HCT116 (cell line): Measurements from ENCODE around the gene RIMBP2. TPM values are rescaled to one million over a fixed set of nuclear protein-coding genes. Genes with fewer than 3 reads are reported as not detected.
"Not testable (repeated sequence)": the region's sequence is repeated elsewhere in the genome, so short reads cannot be mapped to it uniquely, and the experiment has no call there.

Experiments
- ATAC-seq: fragments of 200-7000 bp; cut with Tn5 transposase; 2 replicates; pipeline ENCODE4 v1.9.1; 2020; ENCODE audit warnings: mild to moderate bottlenecking, moderate library complexity
- BruUV-seq: library from RNA; stranded (reverse); fragments of 400-500 nt; replicated peaks from 2 replicates; lab custom pipeline; 2021; lab: Mats Ljungman, UMichigan
- CTCF ChIA-PET: fragments of 300-600 bp; sonication (Branson Sonifier 250); formaldehyde crosslinking; loops from one replicate; lab custom pipeline; 2021; ENCODE audit warnings: antibody characterized with exemption; lab: Charles Lee
- POLR2A ChIA-PET: fragments of 300-600, 350-600 bp; sonication (Branson Sonifier 250); formaldehyde crosslinking; loops from one replicate; lab custom pipeline; 2021; ENCODE audit warnings: antibody characterized with exemption; lab: Charles Lee
- RAD21 ChIA-PET, 2 experiments: fragments of 300-600 bp; sonication (Branson Sonifier 250); formaldehyde crosslinking; loops; one replicate each; lab custom pipeline; 2023; ENCODE audit warnings: low total read pairs in 2 of 2; ENCODE audit not compliant: uncharacterized antibody in 2 of 2, unreplicated experiment in 2 of 2, low non-redundant PET in 1 of 2; lab: Charles Lee
- DNase-seq: peaks from one replicate; pipeline ENCODE4 v3.0.0-alpha.2; 2010; ENCODE audit warnings: low read depth, low spot score
- H2AFZ ChIP-seq: fragments of 200-600 bp; shearing (Covaris generic), sonication (generic); 2 replicates; pipeline ENCODE4 v1.6.1; 2017; ENCODE audit warnings: low read depth, mixed run types, mixed read lengths, antibody characterized with exemption, low read length; ENCODE audit not compliant: poor library complexity, severe bottlenecking
- H3K27ac ChIP-seq: 2 replicates; pipeline ENCODE4 v1.5.1; 2012; ENCODE audit warnings: low read depth, low read length
- H3K27me3 ChIP-seq: fragments of 200-600 bp; sonication (generic); 2 replicates; pipeline ENCODE4 v1.6.1; 2016; ENCODE audit warnings: mixed run types, low read length, mixed read lengths; ENCODE audit not compliant: insufficient read depth
- H3K36me3 ChIP-seq, 2 experiments: fragments of 200-500 bp in 1 of 2; fragments of 200-600 bp in 1 of 2; sonication (Bioruptor generic) in 1 of 2; sonication (generic) in 1 of 2; 2 replicates each; pipeline versions ENCODE4 v1.5.1 to v1.6.1; 2014 to 2016; ENCODE audit warnings: low read length in 2 of 2, inconsistent platforms in 1 of 2, mixed read lengths in 1 of 2, mixed run types in 1 of 2; ENCODE audit not compliant: insufficient read depth in 2 of 2, control insufficient read depth in 1 of 2
- H3K4me1 ChIP-seq, 2 experiments: fragments of 200-600 bp in 1 of 2; sonication (generic) in 1 of 2; 2 replicates each; pipeline versions ENCODE4 v1.5.1 to v1.6.1; 2012 to 2017; ENCODE audit warnings: low read length in 2 of 2, inconsistent platforms in 1 of 2, mild to moderate bottlenecking in 1 of 2, mixed read lengths in 1 of 2, mixed run types in 1 of 2, moderate library complexity in 1 of 2; ENCODE audit not compliant: insufficient read depth in 2 of 2, control insufficient read depth in 1 of 2
- H3K4me2 ChIP-seq: fragments of 200-600 bp; sonication (generic); 2 replicates; pipeline ENCODE4 v1.6.1; 2017; ENCODE audit warnings: mixed run types, low read length, mixed read lengths
- H3K4me3 ChIP-seq, 2 experiments: fragments of 200-600 bp in 1 of 2; sonication (generic) in 1 of 2; replicated peaks in 1 of 2; 2 replicates each; pipeline ENCODE4 v1.5.1; 2011 to 2016; ENCODE audit warnings: low read length in 2 of 2, control low read depth in 1 of 2, low read depth in 1 of 2, mild to moderate bottlenecking in 1 of 2, mixed read lengths in 1 of 2, mixed run types in 1 of 2
- H3K79me2 ChIP-seq: fragments of 200-600 bp; sonication (generic); 2 replicates; pipeline ENCODE4 v1.6.1; 2017; ENCODE audit warnings: mild to moderate bottlenecking, mixed run types, low read length, moderate library complexity, mixed read lengths; ENCODE audit not compliant: insufficient read depth
- H3K9ac ChIP-seq: fragments of 200-600 bp; sonication (generic); 2 replicates; pipeline ENCODE4 v1.6.1; 2016; ENCODE audit warnings: low read length, mixed read lengths
- H3K9me2 ChIP-seq: fragments of 200-600 bp; sonication (generic), shearing (Covaris generic); 2 replicates; pipeline ENCODE4 v1.6.1; 2017; ENCODE audit warnings: mixed run types, mild to moderate bottlenecking, moderate library complexity; ENCODE audit not compliant: insufficient read depth
- H3K9me3 ChIP-seq, 2 experiments: fragments of 200-500 bp in 1 of 2; fragments of 200-600 bp in 1 of 2; sonication (Bioruptor generic) in 1 of 2; sonication (generic) in 1 of 2; 2 replicates each; pipeline ENCODE4 v1.6.1; 2014 to 2017; ENCODE audit warnings: low read length in 2 of 2, mixed read lengths in 2 of 2, inconsistent platforms in 1 of 2, low read depth in 1 of 2, mild to moderate bottlenecking in 1 of 2, mixed run types in 1 of 2, moderate library complexity in 1 of 2; ENCODE audit not compliant: control insufficient read depth in 1 of 2, insufficient read depth in 1 of 2
- H4K20me1 ChIP-seq: fragments of 200-600 bp; sonication (generic), shearing (Covaris generic); 2 replicates; pipeline ENCODE4 v1.6.1; 2017; ENCODE audit warnings: mixed run types, mild to moderate bottlenecking, moderate library complexity; ENCODE audit not compliant: insufficient read depth
- CBX3 ChIP-seq: IDR thresholded peaks from 2 replicates; pipeline ENCODE4 v1.6.1; 2012; ENCODE audit warnings: low read depth
- RAD21 ChIP-seq: IDR thresholded peaks from 2 replicates; pipeline ENCODE4 v1.6.1; 2012; ENCODE audit warnings: low read depth, mild to moderate bottlenecking
- SP1 ChIP-seq: IDR thresholded peaks from 2 replicates; pipeline ENCODE4 v1.6.1; 2012; ENCODE audit warnings: low read depth
- intact Hi-C: fragments of 100-400 bp; cut with micrococcal nuclease; formaldehyde crosslinking; loops from 2 replicates; pipeline ENCODE4 v1.10.0; 2022
- total RNA-seq: library from RNA; stranded (reverse); gene quantifications from one replicate; pipeline ENCODE4 v1.2.1, GENCODE V29; 2021; ENCODE audit not compliant: unreplicated experiment
- TF ChIP-seq, protein P1 (sequence below): IDR thresholded peaks from 2 replicates; pipeline ENCODE4 v1.6.1; 2012
- TF ChIP-seq, protein P2 (sequence below): IDR thresholded peaks from 2 replicates; pipeline ENCODE4 v1.6.1; 2011; ENCODE audit warnings: mild to moderate bottlenecking, low read length, moderate library complexity; ENCODE audit not compliant: insufficient replicate concordance; ENCODE audit errors: extremely low read depth
- TF ChIP-seq, protein P3 (sequence below): IDR thresholded peaks from 2 replicates; pipeline ENCODE4 v1.6.1; 2012; ENCODE audit warnings: low read depth

Gene RIMBP2
- total RNA-seq, 1 experiment from 2014 or later: not detected

DNA sequence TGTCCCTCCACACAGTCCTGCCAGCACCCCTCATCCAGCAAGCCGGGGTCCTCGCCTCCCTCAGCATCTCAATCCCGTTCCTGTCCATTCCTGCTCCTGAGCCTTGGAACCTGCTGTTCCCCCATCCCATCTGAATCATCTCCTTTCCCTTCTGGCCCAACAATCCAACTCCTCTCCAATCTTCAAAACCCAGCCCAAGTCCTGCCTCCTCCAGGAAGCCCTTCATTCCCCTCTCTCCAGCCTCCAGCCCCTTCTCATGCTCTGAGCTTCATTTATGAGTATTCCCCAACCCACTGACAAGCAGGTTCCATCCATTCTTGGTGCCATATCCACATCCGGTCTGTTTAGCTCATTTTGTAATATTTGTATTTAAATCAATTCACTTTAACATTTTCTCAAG, 128.1 kb downstream of the RIMBP2 start:
- intact Hi-C loops: no loop called here
- Histone ChIP-seq H3K4me1 (no peaks in the 10 kb centered on the region), H3K4me2 (no peak overlapping the region), H3K27ac (no peak overlapping the region), H3K9me2 (no peaks in the 10 kb centered on the region), H3K9ac (no peak overlapping the region), H3K4me3 (no peak overlapping the region), H4K20me1 (no peaks in the 10 kb centered on the region), H2AFZ (no peak overlapping the region), H3K36me3 (no peaks in the 10 kb centered on the region), H3K9me3 (no peaks in the 10 kb centered on the region; a peak in 1 of 4 replicates), H3K27me3 (peaks cover 10% of the 10 kb centered on the region; the same call in 1 of the 2 replicates), H3K79me2 (no peaks in the 10 kb centered on the region)
- ATAC-seq (no peak), DNase-seq (no peak)
- RAD21 ChIA-PET: no interaction called here
- BruUV-seq: no TSS peak
- TF ChIP-seq, protein P1, sequence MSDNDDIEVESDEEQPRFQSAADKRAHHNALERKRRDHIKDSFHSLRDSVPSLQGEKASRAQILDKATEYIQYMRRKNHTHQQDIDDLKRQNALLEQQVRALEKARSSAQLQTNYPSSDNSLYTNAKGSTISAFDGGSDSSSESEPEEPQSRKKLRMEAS: no peak
- TF ChIP-seq RAD21 (no peak), CBX3 (no peak), SP1 (no peak)
- TF ChIP-seq, protein P2, sequence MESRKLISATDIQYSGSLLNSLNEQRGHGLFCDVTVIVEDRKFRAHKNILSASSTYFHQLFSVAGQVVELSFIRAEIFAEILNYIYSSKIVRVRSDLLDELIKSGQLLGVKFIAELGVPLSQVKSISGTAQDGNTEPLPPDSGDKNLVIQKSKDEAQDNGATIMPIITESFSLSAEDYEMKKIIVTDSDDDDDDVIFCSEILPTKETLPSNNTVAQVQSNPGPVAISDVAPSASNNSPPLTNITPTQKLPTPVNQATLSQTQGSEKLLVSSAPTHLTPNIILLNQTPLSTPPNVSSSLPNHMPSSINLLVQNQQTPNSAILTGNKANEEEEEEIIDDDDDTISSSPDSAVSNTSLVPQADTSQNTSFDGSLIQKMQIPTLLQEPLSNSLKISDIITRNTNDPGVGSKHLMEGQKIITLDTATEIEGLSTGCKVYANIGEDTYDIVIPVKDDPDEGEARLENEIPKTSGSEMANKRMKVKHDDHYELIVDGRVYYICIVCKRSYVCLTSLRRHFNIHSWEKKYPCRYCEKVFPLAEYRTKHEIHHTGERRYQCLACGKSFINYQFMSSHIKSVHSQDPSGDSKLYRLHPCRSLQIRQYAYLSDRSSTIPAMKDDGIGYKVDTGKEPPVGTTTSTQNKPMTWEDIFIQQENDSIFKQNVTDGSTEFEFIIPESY: no peak
- TF ChIP-seq, protein P3, sequence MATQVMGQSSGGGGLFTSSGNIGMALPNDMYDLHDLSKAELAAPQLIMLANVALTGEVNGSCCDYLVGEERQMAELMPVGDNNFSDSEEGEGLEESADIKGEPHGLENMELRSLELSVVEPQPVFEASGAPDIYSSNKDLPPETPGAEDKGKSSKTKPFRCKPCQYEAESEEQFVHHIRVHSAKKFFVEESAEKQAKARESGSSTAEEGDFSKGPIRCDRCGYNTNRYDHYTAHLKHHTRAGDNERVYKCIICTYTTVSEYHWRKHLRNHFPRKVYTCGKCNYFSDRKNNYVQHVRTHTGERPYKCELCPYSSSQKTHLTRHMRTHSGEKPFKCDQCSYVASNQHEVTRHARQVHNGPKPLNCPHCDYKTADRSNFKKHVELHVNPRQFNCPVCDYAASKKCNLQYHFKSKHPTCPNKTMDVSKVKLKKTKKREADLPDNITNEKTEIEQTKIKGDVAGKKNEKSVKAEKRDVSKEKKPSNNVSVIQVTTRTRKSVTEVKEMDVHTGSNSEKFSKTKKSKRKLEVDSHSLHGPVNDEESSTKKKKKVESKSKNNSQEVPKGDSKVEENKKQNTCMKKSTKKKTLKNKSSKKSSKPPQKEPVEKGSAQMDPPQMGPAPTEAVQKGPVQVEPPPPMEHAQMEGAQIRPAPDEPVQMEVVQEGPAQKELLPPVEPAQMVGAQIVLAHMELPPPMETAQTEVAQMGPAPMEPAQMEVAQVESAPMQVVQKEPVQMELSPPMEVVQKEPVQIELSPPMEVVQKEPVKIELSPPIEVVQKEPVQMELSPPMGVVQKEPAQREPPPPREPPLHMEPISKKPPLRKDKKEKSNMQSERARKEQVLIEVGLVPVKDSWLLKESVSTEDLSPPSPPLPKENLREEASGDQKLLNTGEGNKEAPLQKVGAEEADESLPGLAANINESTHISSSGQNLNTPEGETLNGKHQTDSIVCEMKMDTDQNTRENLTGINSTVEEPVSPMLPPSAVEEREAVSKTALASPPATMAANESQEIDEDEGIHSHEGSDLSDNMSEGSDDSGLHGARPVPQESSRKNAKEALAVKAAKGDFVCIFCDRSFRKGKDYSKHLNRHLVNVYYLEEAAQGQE: no peak
- POLR2A ChIA-PET: no interaction called here
- CTCF ChIA-PET: no interaction called here

DNA sequence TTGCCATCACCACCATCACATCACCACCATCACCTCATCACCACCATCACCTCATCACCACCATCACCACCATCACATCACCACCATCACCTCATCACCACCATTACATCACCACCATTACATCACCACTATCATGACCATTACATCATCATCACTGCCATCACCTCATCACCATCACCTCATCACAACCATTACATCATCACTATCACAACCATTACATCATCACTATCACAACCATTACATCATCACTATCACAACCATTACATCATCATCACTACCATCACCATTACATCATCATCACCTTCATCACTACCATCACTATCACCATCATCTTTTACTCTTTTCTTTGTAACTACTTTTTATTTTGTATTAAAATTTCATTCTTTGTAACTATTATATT, 131.6 kb downstream of the RIMBP2 start:
- BruUV-seq, POLR2A ChIA-PET, CTCF ChIA-PET, H3K36me3 ChIP-seq, intact Hi-C loops, H3K9me3 ChIP-seq, H3K4me2 ChIP-seq, H3K4me1 ChIP-seq, H3K9me2 ChIP-seq, H3K4me3 ChIP-seq, DNase-seq, RAD21 ChIA-PET, H3K9ac ChIP-seq, ATAC-seq, H3K79me2 ChIP-seq, H3K27ac ChIP-seq, H2AFZ ChIP-seq, H4K20me1 ChIP-seq, H3K27me3 ChIP-seq: not testable (repeated sequence)
